Activated CD8-positive, alpha-beta memory T cell treated with anti-CD3 and anti-CD28 coated beads for 24 hours (primary cell): ENCODE data around the gene STEAP1B.
"Not testable (repeated sequence)": the region's sequence is repeated elsewhere in the genome, so short reads cannot be mapped to it uniquely, and the experiment has no call there.

Experiments used
- DNase-seq: peaks from one replicate; pipeline ENCODE4 v3.0.0-alpha.2; 2020

STEAP1B gene

DNA sequence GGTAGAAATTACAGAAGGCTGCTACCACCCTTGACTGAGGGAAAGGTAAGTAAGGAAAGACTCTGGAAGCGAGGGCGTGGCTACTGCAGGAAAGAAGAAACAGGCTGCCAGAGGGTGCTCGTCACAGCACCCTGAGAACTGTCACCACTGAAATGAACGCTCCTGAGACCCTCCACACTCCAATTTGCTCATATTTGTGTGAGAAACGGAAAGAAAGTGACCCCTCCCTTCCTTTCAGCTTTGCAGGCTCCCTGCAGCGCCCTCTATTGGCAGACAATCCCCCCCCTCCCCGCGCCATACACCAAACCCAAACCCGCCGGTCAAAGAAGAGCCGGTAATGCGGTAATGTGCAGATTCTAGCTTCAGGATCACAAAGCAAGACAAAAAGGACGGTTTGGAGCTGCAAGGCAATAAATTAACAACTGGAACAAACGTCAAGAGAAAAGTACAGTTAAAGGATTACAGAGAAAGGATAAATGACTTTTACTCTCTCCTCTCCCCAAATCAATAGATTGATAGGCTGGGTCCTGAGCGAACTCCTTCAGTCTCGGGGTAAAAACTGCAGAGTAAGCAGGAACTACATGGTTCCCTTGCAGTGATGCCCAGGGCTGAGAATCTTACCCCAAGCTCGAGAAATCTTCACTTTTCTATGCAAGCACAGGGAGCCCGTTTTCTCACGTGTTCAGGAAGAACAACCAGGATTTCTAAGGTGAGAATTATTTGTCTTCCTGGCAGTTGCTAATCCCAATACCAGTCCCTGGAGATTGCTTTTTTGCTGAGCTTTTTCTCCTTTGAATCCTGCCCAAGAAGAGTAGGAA is 47.6 kb downstream of the STEAP1B start:
- DNase-seq = peak; percentile 66

GRCh38 chr7:22450013-22450412 is 50.0 kb downstream of the STEAP1B start:
- DNase-seq = not testable (repeated sequence)

GRCh38 chr7:22447762-22448161 is 52.2 kb downstream of the STEAP1B start:
- no peak for DNase-seq

DNA sequence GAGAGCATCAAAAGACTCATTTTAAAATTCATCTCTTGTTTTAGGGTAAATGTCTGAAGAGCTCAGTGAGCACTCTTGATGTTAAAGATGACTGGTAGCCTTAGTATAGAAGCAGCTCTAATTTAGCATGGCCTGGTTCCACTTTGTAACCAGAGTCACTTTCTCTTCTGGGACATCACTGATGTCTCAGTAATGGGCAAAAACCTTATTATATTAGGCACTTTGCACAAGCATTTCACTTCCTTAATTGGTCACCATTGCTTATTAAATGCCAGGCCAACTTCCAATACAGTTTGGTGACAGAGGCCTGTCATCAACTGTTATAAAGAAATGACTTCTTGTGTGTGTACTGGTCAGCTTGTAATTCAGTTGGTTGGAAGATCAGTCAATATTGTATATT is 53.0 kb downstream of the STEAP1B start:
- no peak for DNase-seq

DNA sequence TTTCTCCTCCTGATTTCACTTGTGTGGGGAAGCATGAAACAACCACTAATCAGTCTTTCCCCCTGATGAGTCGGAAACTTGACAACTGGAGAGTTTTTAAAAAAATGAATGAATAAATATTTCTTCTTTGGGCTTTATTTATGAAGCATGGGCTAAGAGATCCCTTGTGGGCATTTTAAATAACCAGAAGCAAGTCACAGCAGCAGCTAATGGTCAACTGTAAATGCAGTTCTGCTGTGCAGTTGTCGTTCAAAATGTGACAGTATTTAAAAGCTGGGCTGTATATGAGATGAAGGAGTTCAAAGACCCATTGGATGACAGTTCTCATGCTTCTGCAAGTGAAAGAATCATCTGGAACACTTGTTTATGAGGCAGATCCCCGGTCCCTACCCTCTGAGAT is 54.1 kb downstream of the STEAP1B start:
- no peak for DNase-seq

DNA sequence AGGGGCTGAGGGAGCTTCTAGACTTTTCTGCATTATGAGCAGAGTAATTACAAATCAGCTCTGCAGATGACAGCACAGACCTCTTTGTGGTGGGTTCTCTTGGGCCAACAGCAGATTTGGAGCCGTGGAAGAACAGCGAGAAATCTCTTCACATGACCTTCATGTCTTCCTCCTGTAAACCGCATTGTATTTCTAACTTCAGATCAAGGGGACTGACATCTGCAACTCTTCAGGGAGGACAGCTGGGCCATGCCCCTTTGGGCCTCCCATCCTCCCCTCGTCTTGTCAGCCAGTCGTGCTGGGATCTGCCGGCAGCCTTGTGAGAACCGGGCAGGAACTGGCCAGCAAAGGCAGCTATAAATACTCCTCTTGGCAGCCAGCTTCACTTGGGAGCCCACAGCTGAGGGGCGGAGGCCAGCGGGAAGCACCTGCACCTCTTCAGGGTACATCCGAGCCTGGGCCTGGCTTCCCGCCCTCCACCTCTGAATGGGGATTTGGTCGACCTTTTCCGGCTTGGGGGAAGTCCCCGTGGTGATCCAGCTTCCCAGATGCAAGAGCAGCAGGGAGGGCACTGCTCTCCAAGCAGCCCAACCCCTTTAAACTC is 54.7 kb downstream of the STEAP1B start:
- no peak for DNase-seq

DNA sequence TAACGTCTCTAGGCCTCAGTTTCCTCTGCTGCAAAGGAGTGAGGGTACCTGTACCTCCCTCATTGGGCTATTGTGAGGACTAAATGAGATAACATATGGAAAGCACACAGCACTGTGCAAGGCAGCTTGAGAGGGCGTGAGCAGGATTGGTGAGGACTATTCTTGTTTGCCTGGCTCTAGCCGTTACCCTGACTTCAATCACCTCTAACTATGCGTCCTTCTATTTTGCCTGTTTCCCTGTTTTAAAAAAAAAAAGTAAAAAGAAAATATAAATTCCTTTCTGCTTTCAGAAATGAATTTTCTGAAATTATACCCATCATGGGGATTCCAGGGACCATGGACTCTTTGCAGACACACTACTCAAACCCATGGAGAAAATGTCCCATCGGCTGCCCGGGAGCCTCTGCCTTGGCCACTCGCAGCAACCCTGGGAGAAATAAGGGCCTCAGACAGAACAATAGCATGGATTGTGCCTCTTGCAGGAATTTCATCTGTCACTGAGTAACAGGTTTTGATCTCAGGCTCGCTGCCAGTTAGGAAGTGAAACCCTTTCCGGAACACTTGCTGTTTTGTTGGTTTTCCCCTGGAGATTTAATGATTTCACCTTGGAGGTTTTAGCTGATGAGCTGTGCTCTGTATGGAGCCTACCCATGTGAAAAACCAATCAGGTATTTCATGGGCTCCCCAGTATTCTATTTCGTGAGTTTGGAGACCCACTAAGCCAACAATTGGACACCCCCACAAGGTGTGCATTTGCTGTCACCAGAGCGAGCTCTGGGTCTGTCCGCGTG is 55.6 kb downstream of the STEAP1B start:
- DNase-seq = no peak

GRCh38 chr7:22443370-22444180 is 56.4 kb downstream of the STEAP1B start:
- no peak for DNase-seq

DNA sequence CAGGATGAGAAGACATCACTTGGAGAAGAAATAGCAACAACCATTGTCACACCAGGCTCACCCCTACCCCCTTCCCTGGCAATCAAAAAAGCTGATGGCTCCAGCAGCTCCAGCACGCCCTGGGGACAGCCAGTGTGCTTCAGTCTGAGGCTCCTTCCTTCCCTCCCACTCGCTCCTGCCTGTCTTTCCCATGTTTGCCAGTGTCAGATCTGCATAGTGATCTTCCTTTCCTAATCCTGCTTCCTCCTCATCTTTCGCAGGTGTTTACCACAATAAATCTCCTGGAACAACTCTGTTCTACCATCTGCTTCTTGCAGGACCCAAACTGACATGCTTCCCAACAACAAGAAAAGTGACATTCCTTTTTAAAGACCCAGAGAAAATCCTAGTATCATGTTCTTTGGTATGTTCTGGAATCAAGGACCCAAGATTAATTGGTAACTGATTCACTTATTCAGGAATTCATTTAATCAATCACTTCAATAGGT is 57.1 kb downstream of the STEAP1B start:
- no peak for DNase-seq

GRCh38 chr7:22442187-22442881 is 57.7 kb downstream of the STEAP1B start:
- no peak for DNase-seq

GRCh38 chr7:22441157-22441556 is 58.8 kb downstream of the STEAP1B start:
- no peak for DNase-seq

DNA sequence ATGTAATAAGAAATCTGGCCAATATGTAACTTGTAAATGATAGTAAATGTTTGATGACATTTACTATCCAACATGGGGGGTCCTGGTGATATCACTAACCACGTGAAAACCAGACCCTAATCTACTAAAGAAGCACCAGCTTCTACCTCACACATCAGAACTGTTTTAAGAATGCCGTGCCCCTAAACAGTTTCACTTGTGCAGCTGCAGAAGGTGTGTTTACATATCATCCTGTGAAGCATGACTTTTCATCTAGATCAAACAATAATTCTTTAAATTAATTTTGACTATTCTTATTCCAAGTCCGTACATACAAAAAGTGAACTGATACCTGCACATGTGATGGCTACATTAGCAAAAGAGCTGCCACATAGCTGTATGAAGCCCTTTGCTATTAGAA is 61.0 kb downstream of the STEAP1B start:
- DNase-seq = no peak

DNA sequence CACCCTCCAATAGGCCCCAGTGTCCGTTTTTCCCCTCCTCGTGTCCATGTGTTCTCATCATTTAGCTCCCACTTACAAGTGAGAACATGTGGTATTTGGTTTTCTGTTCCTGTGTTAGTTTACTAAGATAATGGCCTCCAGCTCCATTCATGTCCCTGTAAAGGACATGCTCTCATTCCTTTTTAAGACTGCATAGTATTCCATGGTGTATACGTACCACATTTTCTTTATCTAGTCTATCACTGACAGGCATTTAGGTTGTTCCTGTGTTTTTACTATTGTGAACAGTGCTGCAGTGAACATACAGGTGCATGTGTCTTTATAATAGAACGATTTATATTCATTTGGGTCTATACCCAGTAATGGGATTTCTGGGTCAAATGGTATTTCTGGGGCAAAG is 63.4 kb downstream of the STEAP1B start:
- not testable (repeated sequence) for DNase-seq

DNA sequence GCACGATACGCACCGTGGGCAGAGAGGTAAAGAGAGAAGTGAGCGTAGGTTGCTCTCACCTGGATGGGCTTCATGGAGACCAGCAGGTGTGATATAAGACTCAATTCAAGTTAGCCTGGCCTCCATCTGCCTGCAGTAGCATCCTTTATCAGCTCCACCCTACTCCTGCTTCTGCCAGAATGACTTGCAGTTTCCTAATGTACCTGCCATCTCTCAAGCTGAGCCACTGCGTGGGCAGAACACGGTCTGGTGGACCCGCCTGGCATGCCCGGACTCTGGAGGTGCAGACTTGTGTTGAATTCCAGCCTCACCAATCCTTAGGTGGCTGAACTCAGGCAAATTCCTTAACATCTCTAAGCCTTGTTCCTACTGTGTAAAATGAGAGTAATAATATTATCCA is 64.3 kb downstream of the STEAP1B start:
- no peak for DNase-seq

DNA sequence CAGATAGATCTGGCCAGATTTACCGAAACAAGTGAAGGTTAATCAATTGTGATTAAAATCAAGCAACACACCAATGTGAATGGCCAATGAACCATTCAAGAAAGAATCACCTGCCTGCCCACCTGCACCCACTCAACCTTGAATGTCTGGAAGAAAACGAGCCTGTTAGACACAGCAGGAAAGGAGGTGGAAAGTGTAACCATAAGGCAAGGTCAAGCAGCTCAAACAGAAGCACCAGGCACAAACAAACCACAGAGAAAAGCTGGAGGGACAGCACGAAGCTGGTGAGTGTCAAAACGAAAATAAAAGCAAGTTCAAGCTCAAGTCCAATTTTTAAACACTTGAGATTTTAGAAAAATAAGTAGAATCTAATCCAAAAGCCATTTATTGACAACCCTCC is 64.9 kb downstream of the STEAP1B start:
- no peak for DNase-seq

GRCh38 chr7:22433710-22434460 is 66.1 kb downstream of the STEAP1B start:
- no peak for DNase-seq

DNA sequence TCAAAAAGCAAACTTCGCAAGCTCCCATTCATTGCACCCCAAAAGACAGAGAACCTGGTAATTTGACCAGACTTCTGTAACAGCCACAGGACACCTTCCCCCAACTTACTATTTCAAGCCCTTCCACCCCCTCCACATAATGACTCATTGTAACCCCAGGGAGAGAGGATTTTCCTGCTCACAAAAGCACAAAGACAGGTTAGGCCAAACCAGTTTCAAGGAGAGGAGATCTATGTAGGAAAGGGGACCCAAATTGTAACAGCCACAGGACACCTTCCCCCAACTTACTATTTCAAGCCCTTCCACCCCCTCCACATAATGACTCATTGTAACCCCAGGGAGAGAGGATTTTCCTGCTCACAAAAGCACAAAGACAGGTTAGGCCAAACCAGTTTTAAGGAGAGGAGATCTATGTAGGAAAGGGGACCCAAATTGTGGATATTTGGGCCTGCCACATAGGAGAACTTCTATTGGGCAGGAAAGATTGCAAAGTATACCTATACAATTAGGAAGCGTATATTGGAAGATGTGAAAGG is 66.8 kb downstream of the STEAP1B start:
- DNase-seq = not testable (repeated sequence)

DNA sequence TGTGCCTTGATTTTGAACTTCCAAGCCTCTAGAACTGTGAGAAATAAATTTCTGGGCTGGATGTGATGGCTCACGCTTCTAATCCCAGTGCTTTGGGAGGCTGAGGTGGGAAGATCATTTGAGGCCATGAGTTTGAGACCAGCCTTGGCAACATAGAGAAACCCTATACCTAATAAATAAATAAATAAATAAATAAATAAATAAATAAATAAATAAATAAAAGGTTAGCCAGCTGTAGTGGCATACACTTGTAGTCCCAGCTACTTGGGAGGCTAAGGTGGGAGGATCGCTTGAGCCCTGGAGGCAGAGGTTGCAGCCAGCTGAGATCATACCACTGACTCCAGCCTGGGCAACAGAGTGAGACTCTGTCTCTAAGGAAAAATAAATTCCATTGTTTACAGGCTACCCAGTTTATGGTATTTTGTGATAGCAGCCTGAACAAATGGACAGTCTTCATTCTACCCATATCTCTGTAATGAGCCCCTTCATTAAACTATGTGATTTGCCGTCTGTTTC is 67.7 kb downstream of the STEAP1B start:
- DNase-seq = no peak

DNA sequence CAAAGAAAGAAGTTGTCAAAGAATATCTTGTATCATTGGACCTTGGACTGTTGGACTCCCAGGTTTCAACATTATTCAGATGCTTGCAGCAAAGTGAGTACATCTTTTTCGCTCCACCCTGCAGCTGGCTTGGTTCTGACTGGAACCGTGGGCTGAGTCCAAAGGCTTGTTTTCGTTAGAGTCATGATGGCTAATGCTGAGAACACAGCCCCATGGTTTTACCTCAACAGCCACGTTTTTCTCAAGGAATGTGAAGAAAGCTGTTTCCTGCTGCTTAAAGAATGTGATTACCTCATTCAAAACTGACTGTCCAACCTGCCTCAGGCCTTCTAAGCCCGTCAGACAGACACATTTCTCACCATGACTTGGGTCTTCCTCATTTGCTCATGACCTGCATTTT is 69.5 kb downstream of the STEAP1B start:
- no peak for DNase-seq

GRCh38 chr7:22429386-22429785 is 70.6 kb downstream of the STEAP1B start:
- no peak for DNase-seq

DNA sequence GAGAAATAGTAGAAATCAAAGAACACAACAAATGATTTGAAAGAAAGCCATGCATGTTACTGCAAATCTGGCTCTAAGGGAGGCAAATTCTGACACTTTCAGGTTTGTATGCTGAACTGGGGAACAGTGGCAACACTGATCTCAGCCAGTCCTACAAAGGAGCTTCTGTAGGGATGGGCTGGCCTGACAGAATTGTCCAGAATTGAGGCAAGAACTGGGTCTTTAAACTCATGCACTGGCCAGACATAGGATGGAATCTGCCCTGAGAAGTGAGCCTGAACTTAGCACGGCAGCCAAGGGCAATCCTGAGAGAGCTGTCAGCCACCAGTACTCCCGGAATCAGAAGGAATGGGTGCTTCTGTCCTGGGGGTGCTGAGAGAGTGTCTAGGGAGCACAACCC is 72.1 kb downstream of the STEAP1B start:
- DNase-seq = no peak
